IMR-90 (cell line): ENCODE data around the gene PGGHG. TPM values are rescaled to one million over a fixed set of nuclear protein-coding genes. Genes with fewer than 3 reads are reported as not detected.

ENCODE experiments used
- ATAC-seq: fragments of 200-7000 bp; cut with Tn5 transposase; 2 replicates; pipeline ENCODE4 v1.9.1; 2020; ENCODE audit warnings: low read depth, mild to moderate bottlenecking, moderate library complexity
- BruUV-seq: library from RNA; stranded (reverse); fragments of 400-500 nt; replicated peaks from 2 replicates; lab custom pipeline; 2021; lab: Mats Ljungman, UMichigan
- CTCF ChIA-PET: fragments of 300-600 bp; formaldehyde crosslinking; extraction: SDS; loops from one replicate; lab custom pipeline; 2021; ENCODE audit warnings: antibody characterized with exemption; lab: Yijun Ruan, JAX
- POLR2A ChIA-PET: fragments of 300-600 bp; sonication (Branson Sonifier 250); formaldehyde crosslinking; loops from one replicate; lab custom pipeline; 2022; ENCODE audit warnings: antibody characterized with exemption; ENCODE audit not compliant: unreplicated experiment; lab: Charles Lee
- DNase-seq: peaks from one replicate; pipeline ENCODE4 v3.0.0; 2013
- H2AFZ ChIP-seq: replicated peaks from 2 replicates; pipeline ENCODE3; 2013; ENCODE audit warnings: low read length, mild to moderate bottlenecking; ENCODE audit not compliant: poor library complexity
- H2AK5ac ChIP-seq: 2 replicates; pipeline ENCODE4 v1.6.1; 2013; ENCODE audit warnings: low read depth, low read length, inconsistent platforms
- H2AK9ac ChIP-seq: replicated peaks from 2 replicates; pipeline ENCODE3; 2013; ENCODE audit warnings: mild to moderate bottlenecking, low read depth, low read length, moderate library complexity; ENCODE audit not compliant: poor library complexity
- H2BK120ac ChIP-seq: 2 replicates; pipeline ENCODE4 v1.6.1; 2013; ENCODE audit warnings: low read depth, low read length, inconsistent platforms
- H2BK15ac ChIP-seq: 3 replicates; pipeline ENCODE4 v1.6.1; 2013; ENCODE audit warnings: low read depth, low read length, inconsistent platforms
- H2BK20ac ChIP-seq: 2 replicates; pipeline ENCODE4 v1.6.1; 2013; ENCODE audit warnings: low read depth, mild to moderate bottlenecking, inconsistent platforms, low read length, moderate library complexity
- H2BK5ac ChIP-seq: 2 replicates; pipeline ENCODE4 v1.6.1; 2013; ENCODE audit warnings: mild to moderate bottlenecking, low read depth, low read length, inconsistent platforms; ENCODE audit not compliant: poor library complexity, severe bottlenecking
- H3K14ac ChIP-seq: replicated peaks from 2 replicates; pipeline ENCODE4 v1.6.1; 2013; ENCODE audit warnings: low read depth, low read length, inconsistent platforms
- H3K18ac ChIP-seq: 2 replicates; pipeline ENCODE4 v1.6.1; 2013; ENCODE audit warnings: low read depth, low read length, control low read depth
- H3K23ac ChIP-seq: 2 replicates; pipeline ENCODE4 v1.6.1; 2013; ENCODE audit warnings: low read depth, low read length, inconsistent platforms
- H3K27ac ChIP-seq: 2 replicates; pipeline ENCODE4 v1.5.1; 2013; ENCODE audit warnings: mild to moderate bottlenecking, control low read depth, low read length; ENCODE audit not compliant: insufficient read depth
- H3K27me3 ChIP-seq: 2 replicates; pipeline ENCODE4 v1.6.1; 2013; ENCODE audit warnings: low read length; ENCODE audit not compliant: control insufficient read depth, insufficient read depth
- H3K36me3 ChIP-seq: 2 replicates; pipeline ENCODE4 v1.6.1; 2013; ENCODE audit warnings: low read length, mixed read lengths; ENCODE audit not compliant: control insufficient read depth, insufficient read depth
- H3K4ac ChIP-seq: 2 replicates; pipeline ENCODE4 v1.6.1; 2013; ENCODE audit warnings: low read depth, low read length, inconsistent platforms
- H3K4me1 ChIP-seq: 2 replicates; pipeline ENCODE4 v1.6.1; 2013; ENCODE audit warnings: low read length, mixed read lengths; ENCODE audit not compliant: control insufficient read depth, insufficient read depth
- H3K4me2 ChIP-seq: 2 replicates; pipeline ENCODE4 v1.6.1; 2013; ENCODE audit warnings: low read depth, mild to moderate bottlenecking, control low read depth, low read length, moderate library complexity
- H3K4me3 ChIP-seq: 2 replicates; pipeline ENCODE4 v1.5.1; 2013; ENCODE audit warnings: low read depth, mild to moderate bottlenecking, control low read depth, low read length, moderate library complexity; ENCODE audit not compliant: insufficient read depth
- H3K56ac ChIP-seq: 2 replicates; pipeline ENCODE4 v1.6.1; 2013; ENCODE audit warnings: low read length, inconsistent platforms; ENCODE audit not compliant: insufficient read depth; ENCODE audit errors: extremely low read depth
- H3K79me1 ChIP-seq, 2 experiments: 2 replicates each; pipeline ENCODE4 v1.6.1; 2013; ENCODE audit warnings: low read length in 2 of 2, inconsistent platforms in 1 of 2, low read depth in 1 of 2
- H3K9ac ChIP-seq: 2 replicates; pipeline ENCODE4 v1.6.1; 2013; ENCODE audit warnings: low read depth, low read length, control low read depth
- H3K9me1 ChIP-seq: 2 replicates; pipeline ENCODE4 v1.6.1; 2013; ENCODE audit warnings: low read length, inconsistent platforms; ENCODE audit not compliant: insufficient read depth
- H3K9me3 ChIP-seq: 2 replicates; pipeline ENCODE4 v1.6.1; 2013; ENCODE audit warnings: low read length; ENCODE audit not compliant: control insufficient read depth, insufficient read depth
- H4K20me1 ChIP-seq: 2 replicates; pipeline ENCODE4 v1.6.1; 2013; ENCODE audit warnings: low read length, inconsistent platforms; ENCODE audit not compliant: insufficient read depth
- H4K5ac ChIP-seq: 2 replicates; pipeline ENCODE4 v1.6.1; 2013; ENCODE audit warnings: mild to moderate bottlenecking, low read depth, low read length, control low read depth
- H4K8ac ChIP-seq, 2 experiments: 2 replicates each; pipeline ENCODE4 v1.6.1; 2013; ENCODE audit warnings: low read depth in 2 of 2, low read length in 2 of 2, control low read depth in 1 of 2, inconsistent platforms in 1 of 2
- H4K91ac ChIP-seq: 2 replicates; pipeline ENCODE4 v1.6.1; 2013; ENCODE audit warnings: low read depth, low read length, inconsistent platforms; ENCODE audit not compliant: insufficient read depth
- CEBPB ChIP-seq: IDR thresholded peaks from 2 replicates; pipeline ENCODE4 v1.6.1; 2012; ENCODE audit warnings: low read depth, low read length, improper control_type of control experiment
- FOS ChIP-seq: fragments of 150-350 bp; IDR thresholded peaks from 2 replicates; pipeline ENCODE4 v1.6.1; 2016; ENCODE audit warnings: low read depth, low read length
- MXI1 ChIP-seq: IDR thresholded peaks from 2 replicates; pipeline ENCODE4 v1.6.1; 2012; ENCODE audit warnings: low read depth, mild to moderate bottlenecking, low read length, moderate library complexity, borderline replicate concordance
- NFE2L2 ChIP-seq: fragments of 150-350 bp; IDR thresholded peaks from 2 replicates; pipeline ENCODE4 v1.6.1; 2016; ENCODE audit warnings: low read depth, mild to moderate bottlenecking, low read length
- POLR2A ChIP-seq: IDR thresholded peaks from 2 replicates; pipeline ENCODE4 v1.6.1; 2012; ENCODE audit warnings: mild to moderate bottlenecking, low read depth, low read length
- RAD21 ChIP-seq: IDR thresholded peaks from 2 replicates; pipeline ENCODE4 v1.6.1; 2012; ENCODE audit warnings: low read length, improper control_type of control experiment
- WGBS, 2 experiments: methylation state at CpG; one replicate each; pipeline versions ENCODE4 v1.1.5 to v1.1.7; 2013; ENCODE audit warnings: missing lambda C conversion rate in 2 of 2; ENCODE audit not compliant: insufficient read length in 1 of 2; ENCODE audit errors: extremely low coverage in 2 of 2; 5-methylcytosine and 5-hydroxymethylcytosine counted together
- dilution Hi-C: fragments of 300-500 bp; cut with HindIII; formaldehyde crosslinking; loops from one replicate; pipeline ENCODE4 v1.14.3; 2018; ENCODE audit warnings: low sequenced_read_pairs; ENCODE audit not compliant: unreplicated experiment
- in situ Hi-C: fragments of 300-500 bp; cut with MboI; formaldehyde crosslinking; loops from 3 replicates; pipeline ENCODE4 v1.14.3; 2019; ENCODE audit warnings: low sequenced_read_pairs, inconsistent platforms, mixed read lengths
- intact Hi-C: fragments of 100-400 bp; cut with micrococcal nuclease; formaldehyde crosslinking; loops from 2 replicates; pipeline ENCODE4 v1.10.0; 2022
- polyA plus RNA-seq, 3 experiments: library from polyadenylated mRNA; depleted of rRNA; stranded (reverse); fragments of >200 nt; gene quantifications; 2 replicates each; pipeline ENCODE4 v1.2.3, GENCODE V29; 2012; ENCODE audit warnings: low replicate concordance in 1 of 3
- total RNA-seq: library from RNA; depleted of rRNA; stranded (reverse); fragments of >200 nt; gene quantifications from 2 replicates; pipeline ENCODE4 v1.2.3, GENCODE V29; 2012
- TF ChIP-seq, protein P1 (sequence below): fragments of 150-350 bp; IDR thresholded peaks from 2 replicates; pipeline ENCODE4 v1.6.1; 2016; ENCODE audit warnings: low read depth, mild to moderate bottlenecking, low read length, moderate library complexity, borderline replicate concordance
- TF ChIP-seq, protein P2 (sequence below): conservative IDR thresholded peaks from 2 replicates; pipeline ENCODE4 v1.5.1; 2012; ENCODE audit warnings: mild to moderate bottlenecking, low read depth, low read length, improper control_type of control experiment

Gene PGGHG
- total and polyA plus RNA-seq, 2 of the 4 experiments (the other 2 are of a cell fraction), result 1.8 to 17.0 TPM

DNA sequence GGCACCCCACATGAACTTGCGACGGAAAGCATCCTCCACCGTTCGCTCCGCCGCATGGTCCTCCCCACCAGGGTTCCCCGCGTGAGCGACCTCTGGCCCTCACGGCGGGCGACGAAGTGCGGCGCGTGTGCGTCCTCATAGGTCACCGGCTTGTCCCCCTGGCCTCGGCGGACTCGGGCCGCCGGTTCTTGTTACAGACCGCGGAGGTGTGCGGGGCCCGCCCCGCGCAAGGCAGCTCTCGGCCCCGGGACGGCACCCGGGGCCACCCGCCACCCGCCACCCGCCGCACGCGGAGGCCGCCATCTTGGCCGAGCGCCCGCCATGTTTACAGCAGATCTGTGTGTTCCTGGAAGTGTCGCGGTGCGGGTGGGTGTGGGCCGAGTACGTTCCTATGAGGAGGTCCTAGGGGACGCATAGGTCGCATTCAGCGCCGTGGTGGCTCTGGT is 15.2 kb downstream of the PGGHG start:
- no peaks in the 10 kb centered on the region for H3K9me3 ChIP-seq
- no peaks in the 10 kb centered on the region for H3K9me1 ChIP-seq
- no peak overlapping the region for H2BK120ac ChIP-seq
- TF ChIP-seq RAD21 (no peak), NFE2L2 (no peak), CEBPB (no peak), POLR2A (no peak), FOS (no peak), MXI1 (no peak)
- TF ChIP-seq, protein P1, sequence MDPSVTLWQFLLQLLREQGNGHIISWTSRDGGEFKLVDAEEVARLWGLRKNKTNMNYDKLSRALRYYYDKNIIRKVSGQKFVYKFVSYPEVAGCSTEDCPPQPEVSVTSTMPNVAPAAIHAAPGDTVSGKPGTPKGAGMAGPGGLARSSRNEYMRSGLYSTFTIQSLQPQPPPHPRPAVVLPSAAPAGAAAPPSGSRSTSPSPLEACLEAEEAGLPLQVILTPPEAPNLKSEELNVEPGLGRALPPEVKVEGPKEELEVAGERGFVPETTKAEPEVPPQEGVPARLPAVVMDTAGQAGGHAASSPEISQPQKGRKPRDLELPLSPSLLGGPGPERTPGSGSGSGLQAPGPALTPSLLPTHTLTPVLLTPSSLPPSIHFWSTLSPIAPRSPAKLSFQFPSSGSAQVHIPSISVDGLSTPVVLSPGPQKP, result no peak
- TF ChIP-seq, protein P2, sequence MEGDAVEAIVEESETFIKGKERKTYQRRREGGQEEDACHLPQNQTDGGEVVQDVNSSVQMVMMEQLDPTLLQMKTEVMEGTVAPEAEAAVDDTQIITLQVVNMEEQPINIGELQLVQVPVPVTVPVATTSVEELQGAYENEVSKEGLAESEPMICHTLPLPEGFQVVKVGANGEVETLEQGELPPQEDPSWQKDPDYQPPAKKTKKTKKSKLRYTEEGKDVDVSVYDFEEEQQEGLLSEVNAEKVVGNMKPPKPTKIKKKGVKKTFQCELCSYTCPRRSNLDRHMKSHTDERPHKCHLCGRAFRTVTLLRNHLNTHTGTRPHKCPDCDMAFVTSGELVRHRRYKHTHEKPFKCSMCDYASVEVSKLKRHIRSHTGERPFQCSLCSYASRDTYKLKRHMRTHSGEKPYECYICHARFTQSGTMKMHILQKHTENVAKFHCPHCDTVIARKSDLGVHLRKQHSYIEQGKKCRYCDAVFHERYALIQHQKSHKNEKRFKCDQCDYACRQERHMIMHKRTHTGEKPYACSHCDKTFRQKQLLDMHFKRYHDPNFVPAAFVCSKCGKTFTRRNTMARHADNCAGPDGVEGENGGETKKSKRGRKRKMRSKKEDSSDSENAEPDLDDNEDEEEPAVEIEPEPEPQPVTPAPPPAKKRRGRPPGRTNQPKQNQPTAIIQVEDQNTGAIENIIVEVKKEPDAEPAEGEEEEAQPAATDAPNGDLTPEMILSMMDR, result no peak
- no peak overlapping the region for H3K56ac ChIP-seq
- DNase-seq (no peak), ATAC-seq (no peak)
- H3K18ac ChIP-seq, result no peak overlapping the region
- intact Hi-C loops, result loop anchor here (2.0 kb wide), 1 partner anchor 145 kb away; no protein-coding TSS in a partner anchor
- H2BK15ac ChIP-seq, result no peak overlapping the region
- no peak overlapping the region for H4K5ac ChIP-seq
- no peaks in the 10 kb centered on the region; the same call in 1 of the 2 replicates for H3K36me3 ChIP-seq
- H3K23ac ChIP-seq, result no peak overlapping the region
- no peak overlapping the region for H3K14ac ChIP-seq
- BruUV-seq, result no TSS peak
- WGBS, 2 experiments, result 81% methylated on average over 38 of the region's 52 CpGs; no CpG with 5 or more reads in 1 of the 2 experiments
- peak overlapping the region; percentile 49 for H2AFZ ChIP-seq
- ChIA-PET POLR2A (interaction anchor here (0.6 kb wide), 1 partner anchor 12 kb away, joined by 12 read pairs; no protein-coding TSS in a partner anchor), CTCF (interaction anchor here (0.9 kb wide), 1 partner anchor 52 kb away, joined by 3 read pairs; no protein-coding TSS in a partner anchor)
- H3K4me1 ChIP-seq, result peaks cover 2% of the 10 kb centered on the region
- H3K27me3 ChIP-seq, result peaks cover 8% of the 10 kb centered on the region
- no peak overlapping the region for H4K91ac ChIP-seq
- no peak overlapping the region for H2BK5ac ChIP-seq
- no peaks in the 10 kb centered on the region for H4K20me1 ChIP-seq
- no peak overlapping the region for H4K8ac ChIP-seq
- H2AK9ac ChIP-seq, result no peak overlapping the region
- no peak overlapping the region for H3K27ac ChIP-seq
- H3K79me1 ChIP-seq, result peaks cover 0 to 4% of the 10 kb centered on the region in 2 experiments; a peak in 2 of 4 replicates
- no peak overlapping the region for H3K4me3 ChIP-seq
- no peak overlapping the region for H3K9ac ChIP-seq
- in situ Hi-C loops, result loop anchor here (10.0 kb wide), 2 partner anchors 51 to 151 kb away; partner anchors contain the start of gene PTDSS2
- H2AK5ac ChIP-seq, result no peak overlapping the region
- H3K4me2 ChIP-seq, result no peak overlapping the region
- H3K4ac ChIP-seq, result no peak overlapping the region
- H2BK20ac ChIP-seq, result no peak overlapping the region
- dilution Hi-C loops, result no loop called here
